ENCODE measurements around the gene UBAC1.
"Not testable (repeated sequence)": the region's sequence is repeated elsewhere in the genome, so short reads cannot be mapped to it uniquely, and the experiment has no call there.

DNA sequence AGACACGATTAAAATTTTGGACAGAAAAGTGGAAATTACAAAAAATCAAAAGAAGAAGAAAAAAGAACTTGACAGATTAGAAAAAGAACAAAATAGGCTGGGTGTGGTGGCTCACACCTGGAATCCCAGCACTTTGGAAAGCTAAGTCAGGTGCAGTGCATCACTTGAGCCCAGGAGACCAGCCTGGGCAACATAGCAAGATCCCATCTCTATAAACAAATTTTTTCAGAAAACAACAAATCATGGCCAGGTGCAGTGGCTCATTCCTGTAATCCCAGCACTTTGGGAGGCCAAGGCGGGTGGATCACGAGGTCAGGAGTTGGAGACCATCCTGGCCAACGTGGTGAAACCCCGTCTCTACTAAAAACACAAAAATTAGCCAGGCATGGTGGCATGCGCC is 68.8 kb downstream of the UBAC1 start:
- TF ChIP-seq, protein P1, sequence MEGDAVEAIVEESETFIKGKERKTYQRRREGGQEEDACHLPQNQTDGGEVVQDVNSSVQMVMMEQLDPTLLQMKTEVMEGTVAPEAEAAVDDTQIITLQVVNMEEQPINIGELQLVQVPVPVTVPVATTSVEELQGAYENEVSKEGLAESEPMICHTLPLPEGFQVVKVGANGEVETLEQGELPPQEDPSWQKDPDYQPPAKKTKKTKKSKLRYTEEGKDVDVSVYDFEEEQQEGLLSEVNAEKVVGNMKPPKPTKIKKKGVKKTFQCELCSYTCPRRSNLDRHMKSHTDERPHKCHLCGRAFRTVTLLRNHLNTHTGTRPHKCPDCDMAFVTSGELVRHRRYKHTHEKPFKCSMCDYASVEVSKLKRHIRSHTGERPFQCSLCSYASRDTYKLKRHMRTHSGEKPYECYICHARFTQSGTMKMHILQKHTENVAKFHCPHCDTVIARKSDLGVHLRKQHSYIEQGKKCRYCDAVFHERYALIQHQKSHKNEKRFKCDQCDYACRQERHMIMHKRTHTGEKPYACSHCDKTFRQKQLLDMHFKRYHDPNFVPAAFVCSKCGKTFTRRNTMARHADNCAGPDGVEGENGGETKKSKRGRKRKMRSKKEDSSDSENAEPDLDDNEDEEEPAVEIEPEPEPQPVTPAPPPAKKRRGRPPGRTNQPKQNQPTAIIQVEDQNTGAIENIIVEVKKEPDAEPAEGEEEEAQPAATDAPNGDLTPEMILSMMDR (IDR thresholded peaks at IDR 0.05) = not testable (repeated sequence)
- TF ChIP-seq POLR2A (IDR thresholded peaks at IDR 0.05) = not testable (repeated sequence)

All from vagina (tissue), 2 donors.